ENCODE data around the gene TYW1B.
"Not testable (repeated sequence)": the region's sequence is repeated elsewhere in the genome, so short reads cannot be mapped to it uniquely, and the experiment has no call there.

- not testable (repeated sequence) for TF ChIP-seq CTCF, POLR2A, EP300 (IDR thresholded peaks at IDR 0.05)
Observed at GRCh38 chr7:72626428-72627011, 201.5 kb downstream of the TYW1B start.

Measured in tibial nerve (tissue), 4 donors.